Stomach smooth muscle (tissue), 2 donors: ENCODE measurements around the gene CLCN3.
"Not testable (repeated sequence)": the region's sequence is repeated elsewhere in the genome, so short reads cannot be mapped to it uniquely, and the experiment has no call there.

Experiments
- H3K27ac ChIP-seq: one replicate; pipeline ENCODE4 v1.7.0; 2013; ENCODE audit warnings: mild to moderate bottlenecking, low read length, inconsistent platforms
- H3K27me3 ChIP-seq, 2 donors: one replicate each; pipeline ENCODE4 v1.7.0; 2013; ENCODE audit warnings: low read length in 2 of 2; ENCODE audit not compliant: insufficient read depth in 2 of 2, control insufficient read depth in 1 of 2
- H3K36me3 ChIP-seq, 2 donors: one replicate each; pipeline ENCODE4 v1.7.0; 2013; ENCODE audit warnings: low read length in 2 of 2; ENCODE audit not compliant: control insufficient read depth in 2 of 2, insufficient read depth in 2 of 2
- H3K4me1 ChIP-seq: one replicate; pipeline ENCODE4 v1.7.0; 2013; ENCODE audit warnings: low read length; ENCODE audit not compliant: control insufficient read depth, insufficient read depth
- H3K4me3 ChIP-seq, 2 donors: one replicate each; pipeline ENCODE4 v1.7.0; 2013; ENCODE audit warnings: low read length in 2 of 2
- H3K9ac ChIP-seq, 2 donors: one replicate each; pipeline ENCODE4 v1.7.0; 2013; ENCODE audit warnings: low read length in 2 of 2, mild to moderate bottlenecking in 1 of 2
- H3K9me3 ChIP-seq, 2 donors: one replicate each; pipeline ENCODE4 v1.7.0; 2013; ENCODE audit warnings: low read length in 2 of 2; ENCODE audit not compliant: control insufficient read depth in 2 of 2
- donor health status: healthy.
- donor health status: Pancreatic carcinoma.

The CLCN3 gene

GRCh38 chr4:169618286-169618685 is 2.1 kb upstream of the CLCN3 start:
- no peaks in the 10 kb centered on the region for H3K36me3 ChIP-seq
- H3K27ac ChIP-seq = no peak overlapping the region
- H3K9me3 ChIP-seq = no peaks in the 10 kb centered on the region
- no peak overlapping the region for H3K4me3 ChIP-seq
- H3K9ac ChIP-seq = no peak overlapping the region
- peaks cover 2% of the 10 kb centered on the region for H3K4me1 ChIP-seq
- no peaks in the 10 kb centered on the region for H3K27me3 ChIP-seq

DNA sequence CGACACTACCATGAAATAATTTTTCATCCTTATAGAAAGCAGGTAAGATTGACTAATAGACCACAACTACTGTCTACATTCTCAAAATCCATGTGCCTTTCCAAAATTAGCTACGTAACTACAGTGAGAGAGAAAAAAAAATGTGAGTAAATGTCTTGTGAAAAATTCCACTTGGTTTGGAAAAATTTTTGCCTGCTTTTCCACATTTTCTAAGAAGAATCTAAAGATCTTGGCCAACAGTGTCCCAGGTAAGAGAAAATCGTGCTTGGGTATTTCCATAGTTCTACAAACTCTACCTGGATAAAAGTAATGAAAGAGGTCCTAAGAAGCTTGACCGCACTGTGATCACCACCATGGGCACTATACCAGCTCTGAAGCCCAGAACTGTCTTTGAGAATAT is 1.4 kb upstream of the CLCN3 start:
- Histone ChIP-seq H3K4me3 (peak overlapping the region; percentile 9 to 93), H3K9me3 (no peaks in the 10 kb centered on the region), H3K27me3 (no peaks in the 10 kb centered on the region), H3K4me1 (peaks cover 2% of the 10 kb centered on the region), H3K9ac (no peak overlapping the region), H3K36me3 (no peaks in the 10 kb centered on the region), H3K27ac (no peak overlapping the region)

DNA sequence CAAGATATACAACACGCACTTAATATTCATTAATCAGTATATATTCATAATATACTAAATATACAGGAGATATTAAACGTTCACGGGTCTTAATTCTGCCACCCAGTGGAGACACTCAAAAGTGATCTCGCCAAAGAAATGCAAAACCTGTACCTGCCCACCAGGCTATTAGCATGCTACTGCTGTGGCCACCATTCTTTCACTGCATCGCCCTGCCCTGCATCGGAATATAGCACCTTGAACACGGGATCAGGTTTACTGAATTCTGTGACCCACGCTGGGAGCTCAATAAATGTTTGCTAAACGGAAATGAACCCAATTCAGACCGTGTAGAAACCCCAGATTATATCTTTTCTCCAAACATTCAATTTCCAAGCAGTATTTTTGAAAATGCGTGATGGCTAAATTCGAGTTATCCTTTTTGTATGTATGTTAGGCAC is 840 bp upstream of the CLCN3 start:
- no peaks in the 10 kb centered on the region for H3K27me3 ChIP-seq
- H3K9ac ChIP-seq = peak overlapping the region; percentile 93 to 95
- H3K9me3 ChIP-seq = no peaks in the 10 kb centered on the region
- H3K36me3 ChIP-seq = no peaks in the 10 kb centered on the region
- H3K4me1 ChIP-seq = peaks cover 2% of the 10 kb centered on the region
- H3K4me3 ChIP-seq = peak overlapping the region; percentile 77 to 93
- H3K27ac ChIP-seq = peak overlapping the region; percentile 94

GRCh38 chr4:169620880-169621248 is 486 bp downstream of the CLCN3 start:
- peak overlapping the region; percentile 95 to 97 for H3K9ac ChIP-seq
- no peaks in the 10 kb centered on the region for H3K9me3 ChIP-seq
- H3K27me3 ChIP-seq = no peaks in the 10 kb centered on the region
- H3K36me3 ChIP-seq = no peaks in the 10 kb centered on the region
- peaks cover 2% of the 10 kb centered on the region for H3K4me1 ChIP-seq
- H3K27ac ChIP-seq = peak overlapping the region; percentile 94
- H3K4me3 ChIP-seq = peak overlapping the region; percentile 77 to 93

DNA sequence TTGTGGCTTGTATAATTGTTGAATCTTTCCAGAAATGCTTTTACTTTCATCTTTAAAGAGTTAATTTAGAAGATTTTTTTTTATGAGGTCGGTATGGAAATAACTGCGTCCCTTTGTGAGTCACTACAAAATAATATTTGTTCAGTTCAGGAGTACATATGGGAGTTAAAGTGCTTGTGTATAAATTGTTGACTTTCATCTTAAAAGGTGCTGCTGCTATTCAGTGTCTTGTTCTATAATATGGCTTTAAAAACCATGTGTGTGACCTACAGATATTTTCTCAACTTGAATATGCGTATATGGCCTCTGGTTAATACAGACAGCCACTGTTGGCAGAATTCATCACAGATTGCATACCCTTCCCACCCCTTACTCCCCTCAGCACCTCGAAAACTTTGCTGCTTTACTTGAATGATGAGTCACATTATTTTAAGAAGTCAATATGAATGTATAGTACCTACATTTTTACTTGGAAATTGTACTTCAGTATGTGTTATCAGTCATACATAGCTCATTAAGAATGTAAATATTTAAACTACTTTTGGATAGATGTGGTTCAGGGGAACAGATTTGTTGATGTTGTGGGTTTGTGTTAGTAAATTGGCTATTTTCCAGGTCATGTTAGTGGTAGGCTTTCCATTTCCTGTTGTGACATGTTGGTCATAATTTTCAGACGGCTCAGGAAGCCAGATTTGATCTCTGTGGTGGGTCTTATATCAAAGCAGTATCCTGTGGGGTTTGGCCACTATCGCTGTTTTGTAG is 1.5 kb downstream of the CLCN3 start:
- Histone ChIP-seq H3K4me1 (peaks cover 2% of the 10 kb centered on the region), H3K4me3 (peak overlapping the region; percentile 31 to 93)

DNA sequence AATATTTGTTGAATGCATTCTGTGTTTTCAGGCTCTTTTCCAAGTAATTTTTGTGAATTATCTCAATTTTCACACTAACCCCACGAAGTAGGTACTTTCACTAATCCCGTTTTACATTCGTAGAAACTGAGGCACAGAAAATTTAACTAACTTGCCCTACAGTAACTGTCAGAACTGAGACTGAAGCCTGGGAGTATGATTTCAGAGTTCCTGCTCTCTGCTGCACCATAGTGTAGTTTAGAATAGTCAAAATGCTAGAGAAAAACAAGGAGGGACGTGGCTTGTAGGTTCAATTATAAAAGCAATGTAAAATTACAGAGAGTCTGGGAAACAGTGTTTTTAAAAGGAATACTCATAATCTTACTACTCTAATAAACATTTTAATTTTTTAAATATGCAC is 2.2 kb downstream of the CLCN3 start:
- H3K36me3 ChIP-seq = no peaks in the 10 kb centered on the region
- H3K4me3 ChIP-seq = no peak overlapping the region
- H3K27ac ChIP-seq = no peak overlapping the region
- no peaks in the 10 kb centered on the region for H3K9me3 ChIP-seq
- H3K4me1 ChIP-seq = peaks cover 2% of the 10 kb centered on the region
- H3K9ac ChIP-seq = no peak overlapping the region
- no peaks in the 10 kb centered on the region for H3K27me3 ChIP-seq

More for the DNA sequence above, 1.5 kb downstream of the CLCN3 start:
- Histone ChIP-seq H3K9ac (peak overlapping the region; percentile 25 to 29), H3K9me3 (no peaks in the 10 kb centered on the region), H3K27ac (no peak overlapping the region), H3K27me3 (no peaks in the 10 kb centered on the region), H3K36me3 (no peaks in the 10 kb centered on the region)

DNA sequence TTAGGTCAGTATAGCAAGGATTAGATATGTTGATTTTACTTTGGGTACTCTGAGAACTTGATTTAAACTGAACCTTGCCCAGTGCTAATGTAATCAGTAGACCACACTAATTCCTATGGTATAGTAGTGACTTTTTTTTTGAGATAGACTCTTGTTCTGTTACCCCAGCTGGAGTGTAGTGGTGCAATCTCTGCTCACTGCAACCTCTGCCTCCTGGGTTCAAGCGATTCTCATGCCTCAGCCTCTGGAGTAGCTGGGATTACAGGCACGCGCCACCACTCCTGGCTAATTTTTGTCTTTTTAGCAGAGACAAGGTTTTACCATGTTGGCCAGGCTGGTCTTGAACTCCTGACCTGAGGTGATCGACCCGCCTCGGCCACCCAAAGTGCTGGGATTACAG is 3.6 kb downstream of the CLCN3 start:
- H3K4me1 ChIP-seq = not testable (repeated sequence)

DNA sequence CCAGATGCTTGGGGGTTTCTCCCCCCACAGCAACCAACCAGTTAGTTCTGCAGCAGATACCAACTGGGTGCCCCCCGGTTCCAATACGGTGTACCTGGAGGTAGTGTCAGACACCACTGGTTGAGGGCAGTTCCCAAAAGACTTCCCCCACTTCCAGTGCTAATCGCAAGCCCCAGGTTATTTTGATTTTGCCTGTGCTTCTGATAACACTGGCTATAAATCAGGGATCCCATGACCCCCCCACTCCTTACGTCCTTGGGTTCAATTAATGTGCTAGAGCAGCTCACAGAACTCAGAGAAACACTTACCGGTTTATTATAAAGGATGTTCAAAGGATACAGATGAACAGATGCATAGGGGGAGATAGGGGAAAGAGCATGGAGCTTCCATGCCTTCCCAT is 5.5 kb downstream of the CLCN3 start:
- no peak overlapping the region for H3K9ac ChIP-seq
- H3K4me3 ChIP-seq = no peak overlapping the region
- H3K27me3 ChIP-seq = no peaks in the 10 kb centered on the region
- H3K27ac ChIP-seq = no peak overlapping the region
- H3K9me3 ChIP-seq = no peaks in the 10 kb centered on the region
- no peaks in the 10 kb centered on the region for H3K36me3 ChIP-seq
- H3K4me1 ChIP-seq = peaks cover 2% of the 10 kb centered on the region

More for the DNA sequence above, 3.6 kb downstream of the CLCN3 start:
- H3K9me3 ChIP-seq, H3K4me3 ChIP-seq, H3K27ac ChIP-seq, H3K27me3 ChIP-seq, H3K9ac ChIP-seq, H3K36me3 ChIP-seq: not testable (repeated sequence)

GRCh38 chr4:169626331-169627282 is 6.2 kb downstream of the CLCN3 start:
- Histone ChIP-seq H3K36me3 (no peaks in the 10 kb centered on the region), H3K27ac (no peak overlapping the region), H3K27me3 (no peaks in the 10 kb centered on the region), H3K4me1 (peaks cover 2% of the 10 kb centered on the region), H3K9me3 (no peaks in the 10 kb centered on the region), H3K4me3 (no peak overlapping the region), H3K9ac (no peak overlapping the region)

GRCh38 chr4:169627307-169627706 is 6.9 kb downstream of the CLCN3 start:
- no peaks in the 10 kb centered on the region for H3K36me3 ChIP-seq
- H3K9ac ChIP-seq = no peak overlapping the region
- no peaks in the 10 kb centered on the region for H3K9me3 ChIP-seq
- no peaks in the 10 kb centered on the region for H3K4me1 ChIP-seq
- no peak overlapping the region for H3K27ac ChIP-seq
- H3K27me3 ChIP-seq = no peaks in the 10 kb centered on the region
- no peak overlapping the region for H3K4me3 ChIP-seq
